Measurements from ENCODE around the gene ZNF346. TPM values are rescaled to one million over a fixed set of nuclear protein-coding genes. Genes with fewer than 3 reads are reported as not detected.
"Not testable (repeated sequence)": the region's sequence is repeated elsewhere in the genome, so short reads cannot be mapped to it uniquely, and the experiment has no call there.

The ZNF346 gene, protein sequence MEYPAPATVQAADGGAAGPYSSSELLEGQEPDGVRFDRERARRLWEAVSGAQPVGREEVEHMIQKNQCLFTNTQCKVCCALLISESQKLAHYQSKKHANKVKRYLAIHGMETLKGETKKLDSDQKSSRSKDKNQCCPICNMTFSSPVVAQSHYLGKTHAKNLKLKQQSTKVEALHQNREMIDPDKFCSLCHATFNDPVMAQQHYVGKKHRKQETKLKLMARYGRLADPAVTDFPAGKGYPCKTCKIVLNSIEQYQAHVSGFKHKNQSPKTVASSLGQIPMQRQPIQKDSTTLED
- 14.2 and 17.3 TPM in 2 replicates for total RNA-seq

DNA sequence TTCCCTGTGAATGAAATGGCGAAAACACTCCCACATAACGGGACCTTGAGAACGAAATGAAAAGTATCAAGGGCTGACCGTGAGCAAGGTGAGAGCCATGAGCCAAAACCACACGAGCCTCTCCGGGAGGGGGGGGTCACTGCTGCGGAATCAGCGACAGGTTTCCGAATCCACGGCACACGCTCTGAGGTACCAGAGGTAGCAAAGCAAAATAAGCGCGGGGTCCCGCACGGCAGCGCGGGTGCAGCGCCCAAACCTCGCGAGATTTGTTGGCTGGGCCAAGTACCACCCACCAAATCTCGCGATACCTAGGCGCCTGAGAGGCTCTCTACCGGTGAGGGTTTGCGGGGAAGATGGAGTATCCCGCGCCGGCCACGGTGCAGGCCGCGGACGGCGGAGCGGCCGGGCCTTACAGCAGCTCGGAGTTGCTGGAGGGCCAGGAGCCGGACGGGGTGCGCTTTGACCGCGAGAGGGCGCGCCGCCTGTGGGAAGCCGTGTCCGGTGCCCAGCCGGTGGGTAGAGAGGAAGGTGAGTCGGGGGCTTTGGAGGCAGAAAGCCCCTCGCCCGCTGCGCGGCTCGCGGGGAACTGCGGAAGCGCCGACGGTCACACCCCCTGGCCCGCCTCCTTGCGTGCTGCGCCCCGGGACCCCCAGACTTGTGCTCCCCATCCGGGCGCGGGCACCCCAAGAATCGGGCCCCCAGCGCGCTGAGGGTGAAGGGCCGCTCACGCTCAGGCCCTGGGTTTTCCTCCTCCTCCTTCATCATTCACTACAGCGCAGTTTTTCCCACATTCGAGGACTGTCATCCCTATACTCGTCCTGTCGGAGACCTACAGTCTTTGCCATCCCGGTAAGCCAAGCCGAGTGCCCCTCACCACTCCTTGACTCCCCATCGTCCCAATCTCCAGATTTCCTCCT lies at the start of gene ZNF346:
TSS of gene ZNF346 (plus strand) at position 311 of the 917 bp plus-strand sequence. CDS start at position 354, 43 bp downstream.
- DNase-seq (ENCODE audit: low read depth in 2 of 2), result peak; percentile 93 to 95

DNA sequence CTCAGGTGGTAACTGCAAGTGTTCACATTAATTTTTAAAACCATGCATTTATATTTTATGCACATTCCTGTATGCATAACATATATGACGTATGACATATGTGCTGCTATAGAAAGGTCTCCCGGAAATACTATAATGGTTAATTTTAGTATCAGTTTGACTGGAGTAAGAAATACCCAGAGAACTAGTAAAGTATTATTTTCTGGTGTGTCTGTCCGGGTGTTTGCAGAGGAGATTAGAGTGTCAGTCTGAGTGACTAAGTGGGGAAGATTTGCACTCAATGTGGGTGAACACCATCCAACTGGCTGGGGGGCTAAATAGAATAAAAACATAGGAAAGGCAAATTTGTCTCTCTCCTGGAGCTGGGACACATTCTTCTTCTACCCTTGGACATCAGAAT lies 42.8 kb upstream of the ZNF346 start:
- no peak for DNase-seq (ENCODE audit: low read depth in 2 of 2)

DNA sequence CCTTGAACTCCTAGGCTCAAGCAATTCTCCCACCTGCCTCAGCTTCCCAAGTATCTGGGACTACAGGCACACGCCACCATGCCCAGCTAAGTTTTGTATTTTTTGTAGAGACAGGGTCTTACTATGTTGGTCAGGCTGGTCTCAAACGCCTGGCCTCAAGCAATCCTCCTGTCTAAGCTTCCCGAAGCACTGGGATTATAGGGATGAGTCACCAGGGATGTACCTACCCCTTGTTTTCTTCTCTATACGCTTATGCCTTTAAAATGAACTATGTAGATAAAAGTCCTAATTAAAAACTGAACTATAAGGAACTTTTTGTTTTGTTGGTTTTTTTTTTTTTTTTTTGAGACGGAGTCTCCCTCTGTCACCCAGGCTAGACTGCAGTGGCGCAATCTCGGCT lies 41.7 kb upstream of the ZNF346 start:
- DNase-seq (ENCODE audit: low read depth in 2 of 2), result no peak

DNA sequence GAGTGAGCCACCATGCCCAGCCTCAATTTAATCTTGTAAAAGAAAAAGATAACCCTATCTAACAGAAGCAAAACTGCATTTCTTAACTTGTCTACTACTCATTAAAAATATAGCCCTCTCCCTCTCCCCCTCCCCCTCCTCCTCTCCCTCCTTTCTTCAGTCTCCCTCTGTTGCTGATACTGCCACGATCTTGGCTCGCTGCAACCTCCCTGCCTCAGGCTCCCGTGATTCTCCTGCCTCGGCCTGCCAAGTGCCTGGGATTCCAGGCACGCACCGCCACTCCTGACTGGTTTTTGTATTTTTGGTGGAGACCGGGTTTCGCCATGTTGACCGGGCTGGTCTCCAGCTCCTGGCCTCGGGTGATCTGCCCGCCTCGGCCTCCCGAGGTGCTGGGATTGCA lies 39.4 kb upstream of the ZNF346 start:
- not testable (repeated sequence) for DNase-seq (ENCODE audit: low read depth in 2 of 2)

DNA sequence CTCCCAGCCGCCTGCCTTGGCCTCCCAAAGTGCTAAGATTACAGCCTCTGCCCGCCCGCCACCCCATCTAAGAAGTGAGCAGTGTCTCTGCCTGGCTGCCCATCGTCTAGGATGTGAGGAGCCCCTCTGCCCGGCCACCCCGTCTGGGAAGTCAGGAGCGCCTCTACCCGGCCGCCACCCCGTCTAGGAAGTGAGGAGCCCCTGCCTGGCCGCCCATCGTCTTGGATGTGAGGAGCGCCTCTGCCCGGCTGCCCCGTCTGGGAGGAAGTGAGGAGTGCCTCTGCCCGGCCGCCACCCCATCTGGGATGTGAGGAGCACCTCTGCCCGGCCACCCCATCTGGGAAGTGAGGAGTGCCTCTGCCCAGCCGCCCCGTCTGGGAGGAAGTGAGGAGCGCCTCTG lies 38.9 kb upstream of the ZNF346 start:
- not testable (repeated sequence) for DNase-seq (ENCODE audit: low read depth in 2 of 2)

DNA sequence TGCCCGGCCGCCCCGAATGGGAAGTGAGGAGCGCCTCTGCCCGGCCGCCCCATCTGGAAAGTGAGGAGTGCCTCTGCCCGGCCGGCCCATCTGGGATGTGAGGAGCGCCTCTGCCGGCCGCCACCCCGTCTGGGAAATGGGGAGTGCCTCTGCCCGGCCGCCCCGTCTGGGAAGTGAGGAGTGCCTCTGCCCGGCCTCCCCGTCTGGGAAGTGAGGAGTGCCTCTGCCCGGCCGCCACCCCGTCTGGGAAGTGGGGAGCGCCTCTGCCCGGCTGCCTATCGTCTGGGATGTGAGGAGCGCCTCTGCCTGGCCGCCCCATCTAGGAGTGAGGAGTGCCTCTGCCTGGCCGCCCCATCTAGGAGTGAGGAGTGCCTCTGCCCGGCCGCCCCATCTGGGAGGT lies 38.3 kb upstream of the ZNF346 start:
- DNase-seq (ENCODE audit: low read depth in 2 of 2), result not testable (repeated sequence)

DNA sequence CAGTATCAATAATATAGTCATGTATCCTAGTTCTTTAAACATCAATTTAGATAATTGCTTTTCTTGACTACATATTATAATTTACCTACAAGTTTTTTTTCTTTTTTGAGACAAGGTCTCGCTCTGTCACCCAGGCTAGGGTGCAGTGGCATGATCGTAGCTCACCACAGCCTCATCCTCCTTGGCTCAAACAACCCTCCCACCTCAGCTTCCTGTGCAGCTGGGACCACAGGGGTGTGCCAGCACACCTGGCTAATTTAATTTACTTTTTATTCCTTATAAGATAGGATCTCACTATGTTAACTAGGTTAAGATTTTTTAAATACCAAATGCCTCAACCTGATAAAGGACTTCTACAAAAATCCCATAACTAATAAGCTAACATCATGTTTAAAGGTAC lies 37.0 kb upstream of the ZNF346 start:
- no peak for DNase-seq (ENCODE audit: low read depth in 2 of 2)

DNA sequence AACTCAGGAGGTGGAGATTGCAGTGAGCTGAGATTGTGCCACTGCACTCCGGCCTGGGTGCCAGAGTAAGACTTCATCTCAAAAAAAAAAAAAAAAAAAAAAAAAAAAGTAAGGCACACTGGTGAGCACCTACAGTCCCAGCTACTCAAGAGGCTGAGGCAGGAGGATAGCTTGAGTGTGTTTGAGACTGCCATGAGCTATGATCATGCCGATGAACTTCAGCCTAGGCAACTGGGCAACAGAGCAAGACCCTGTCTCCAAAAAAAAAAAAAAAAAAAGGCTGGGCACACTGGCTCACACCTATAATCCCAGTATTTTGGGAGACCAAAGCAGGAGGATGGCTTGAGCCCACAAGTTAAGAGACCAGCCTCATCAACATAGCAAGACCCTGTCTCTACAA lies 36.2 kb upstream of the ZNF346 start:
- DNase-seq (ENCODE audit: low read depth in 2 of 2), result no peak

DNA sequence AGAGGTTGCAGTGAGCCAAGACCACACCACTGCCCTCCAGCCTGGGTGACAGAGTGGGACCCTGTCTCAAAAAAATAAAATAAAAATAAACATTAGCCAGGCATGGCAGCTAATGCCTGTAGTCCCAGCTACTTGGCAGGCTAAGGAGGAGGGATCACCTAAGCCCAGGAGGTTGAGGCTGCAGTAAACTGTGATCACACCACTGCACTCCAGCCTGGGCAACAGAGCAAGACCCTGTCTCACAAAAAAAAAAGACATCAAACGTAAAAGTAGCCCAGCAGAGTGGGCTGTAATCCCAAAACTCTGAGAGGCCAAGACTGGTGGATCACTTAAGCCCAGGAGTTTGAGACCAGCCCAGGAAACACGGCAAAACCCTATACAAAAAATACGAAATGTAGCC lies 34.9 kb upstream of the ZNF346 start:
- DNase-seq (ENCODE audit: low read depth in 2 of 2), result no peak

DNA sequence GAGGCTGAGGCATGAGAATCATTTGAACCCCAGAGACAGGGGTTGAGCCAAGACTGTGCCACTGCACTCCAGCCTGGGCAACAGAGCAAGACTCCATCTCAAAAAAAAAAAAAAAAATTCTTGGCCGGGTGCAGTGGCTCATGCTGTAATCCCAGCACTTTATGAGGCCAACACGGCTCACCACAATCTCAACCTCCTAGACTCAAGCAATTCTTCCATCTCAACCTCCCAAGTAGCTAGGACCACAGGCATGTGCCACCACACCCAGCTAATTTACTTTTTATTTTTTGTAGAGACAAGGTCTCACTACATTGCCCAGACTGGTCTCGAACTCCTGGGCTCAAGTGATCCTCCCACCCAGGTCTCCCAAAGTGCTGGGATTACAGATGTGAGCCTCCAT lies 29.4 kb upstream of the ZNF346 start:
- not testable (repeated sequence) for DNase-seq (ENCODE audit: low read depth in 2 of 2)

DNA sequence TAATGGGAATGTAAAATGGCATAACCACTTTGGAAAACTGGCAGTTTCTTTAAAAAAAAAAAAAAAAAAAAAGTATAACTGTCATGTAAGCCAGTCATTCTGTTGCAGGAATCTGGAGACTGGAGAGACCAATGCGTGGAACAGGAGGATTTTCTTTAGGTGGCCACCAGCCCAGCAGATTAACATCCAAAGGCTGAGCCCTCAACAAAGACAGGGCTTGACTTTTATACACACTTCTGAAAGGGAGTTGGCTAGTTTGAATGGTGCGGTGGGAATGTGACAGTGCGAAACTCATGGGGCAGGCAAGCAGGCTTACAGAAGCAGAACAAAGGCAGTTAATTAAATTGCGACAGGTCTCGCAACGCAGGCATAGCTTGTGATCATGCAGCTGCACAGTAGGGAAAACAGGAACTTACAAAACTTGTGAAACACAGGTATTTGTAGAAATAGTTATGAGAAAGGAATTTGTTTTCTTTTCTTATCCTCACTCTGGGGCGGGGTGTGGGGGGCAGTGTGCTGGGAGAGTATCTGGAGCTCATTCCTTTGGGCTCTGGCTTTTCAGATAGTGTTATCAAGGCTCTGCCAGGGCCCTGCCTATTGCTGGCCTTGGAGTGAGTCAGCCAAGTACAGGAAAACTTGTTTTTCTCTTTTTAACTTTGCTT lies 27.9 kb upstream of the ZNF346 start:
- DNase-seq (ENCODE audit: low read depth in 2 of 2), result peak; percentile 82 to 94

DNA sequence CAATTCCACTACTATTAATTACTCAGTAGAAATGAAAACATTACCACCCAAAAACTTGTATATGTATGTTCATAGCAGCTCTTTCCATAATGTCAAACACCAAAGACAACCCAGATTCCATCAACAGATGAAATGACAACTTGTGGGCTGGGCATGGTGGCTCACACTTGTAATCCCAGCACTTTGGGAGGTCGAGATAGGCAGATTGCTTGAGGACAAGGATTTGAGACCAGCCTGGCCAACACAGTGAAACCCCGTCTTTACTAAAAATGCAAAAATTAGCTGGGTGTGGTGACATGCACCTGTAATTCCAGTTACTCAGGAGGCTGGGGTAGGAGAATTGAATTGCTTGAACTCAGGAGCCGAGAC lies 27.4 kb upstream of the ZNF346 start:
- no peak for DNase-seq (ENCODE audit: low read depth in 2 of 2)

DNA sequence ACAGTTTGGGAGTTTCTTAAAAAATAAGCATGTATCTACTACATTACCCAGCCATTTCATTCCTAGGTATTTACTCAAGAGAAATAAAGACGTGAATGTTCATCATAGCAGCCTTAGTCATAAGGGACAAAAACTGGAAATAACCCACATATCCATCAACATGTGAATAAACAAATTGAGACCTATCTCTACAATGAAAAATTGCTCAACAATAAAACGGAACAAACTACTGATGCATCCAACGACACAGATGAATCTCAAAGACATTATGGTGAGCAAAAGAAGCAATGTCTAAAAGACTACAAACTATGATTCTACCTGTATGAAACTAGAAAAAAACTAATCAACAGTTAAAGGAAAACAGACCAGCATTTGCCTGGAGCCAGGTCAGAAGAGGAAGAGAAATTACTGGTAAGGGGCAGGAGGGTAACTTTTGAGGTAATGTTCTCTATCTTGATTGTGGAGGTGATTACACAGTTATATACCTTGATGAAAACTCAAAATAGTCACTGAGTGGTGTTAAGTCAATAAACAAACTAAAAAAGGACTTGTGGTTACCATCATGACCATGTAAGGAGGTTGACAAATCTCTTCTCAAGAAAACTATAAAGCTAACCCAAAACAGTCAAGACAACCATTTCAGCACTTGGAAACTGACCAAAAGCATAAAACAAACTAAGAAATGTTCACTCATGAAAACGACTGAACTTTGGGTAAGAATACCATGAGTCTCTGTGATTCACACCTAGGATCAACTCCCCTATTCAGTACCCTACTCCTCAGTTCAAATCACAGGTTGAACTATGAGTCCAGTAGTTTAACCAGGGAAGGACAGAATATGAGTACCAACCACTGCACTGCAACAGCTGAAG lies 26.4 kb upstream of the ZNF346 start:
- DNase-seq (ENCODE audit: low read depth in 2 of 2), result peak; percentile 55 to 74

DNA sequence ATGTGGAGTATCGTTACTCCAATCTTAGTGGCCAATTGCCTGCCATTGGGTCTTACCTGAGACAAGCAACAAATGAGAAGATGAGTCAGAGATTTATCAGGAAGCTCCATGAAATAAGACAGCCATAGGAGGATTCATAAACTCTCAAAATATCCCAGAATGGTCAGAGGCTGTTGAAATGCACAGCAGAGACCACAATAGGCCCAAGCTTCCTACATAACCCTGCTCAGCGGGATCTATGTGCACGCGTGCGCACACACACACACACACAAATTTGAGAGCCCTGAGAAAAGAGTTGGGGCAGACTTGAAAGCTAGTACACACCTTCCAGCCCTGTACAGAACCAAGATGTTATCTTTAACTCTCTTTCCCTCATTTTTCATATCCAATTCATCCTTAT lies 25.7 kb upstream of the ZNF346 start:
- DNase-seq (ENCODE audit: low read depth in 2 of 2), result no peak

DNA sequence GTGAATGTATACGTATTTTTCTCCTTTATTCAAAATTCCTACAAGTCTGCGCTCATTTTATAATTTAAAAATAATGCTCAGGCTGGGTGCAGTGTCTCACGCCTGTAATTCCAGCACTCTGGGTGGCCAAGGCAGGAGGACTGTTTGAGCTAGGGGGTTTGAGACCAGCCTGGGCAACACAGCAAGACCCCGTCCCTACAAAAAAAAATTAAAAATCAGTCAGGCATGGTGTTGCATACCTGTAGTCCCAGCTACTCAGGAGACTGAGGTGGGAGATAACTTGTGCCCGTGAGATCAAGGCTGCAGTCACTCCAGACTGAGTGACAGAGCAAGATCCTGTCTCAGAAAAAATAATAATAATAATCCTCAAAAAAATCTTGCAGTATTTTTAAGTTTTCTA lies 23.7 kb upstream of the ZNF346 start:
- DNase-seq (ENCODE audit: low read depth in 2 of 2), result no peak

DNA sequence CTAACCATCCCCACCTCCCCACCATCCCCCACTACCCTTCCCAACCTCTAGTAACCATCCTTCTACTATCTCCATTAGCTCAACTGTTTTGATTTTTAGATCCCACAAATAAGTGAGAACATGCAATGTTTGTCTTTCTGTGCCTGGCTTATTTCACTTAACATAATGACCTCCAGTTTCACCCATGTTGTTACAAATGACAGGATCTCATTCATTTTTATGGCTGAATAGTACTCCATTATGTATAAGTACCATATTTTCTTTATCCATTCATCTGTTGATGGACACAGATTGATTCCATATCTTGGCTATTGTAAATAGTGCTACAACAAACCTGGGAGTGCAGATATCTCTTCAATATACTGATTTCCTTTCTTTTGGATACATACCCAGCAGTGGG lies 23.0 kb upstream of the ZNF346 start:
- DNase-seq (ENCODE audit: low read depth in 2 of 2), result not testable (repeated sequence)

DNA sequence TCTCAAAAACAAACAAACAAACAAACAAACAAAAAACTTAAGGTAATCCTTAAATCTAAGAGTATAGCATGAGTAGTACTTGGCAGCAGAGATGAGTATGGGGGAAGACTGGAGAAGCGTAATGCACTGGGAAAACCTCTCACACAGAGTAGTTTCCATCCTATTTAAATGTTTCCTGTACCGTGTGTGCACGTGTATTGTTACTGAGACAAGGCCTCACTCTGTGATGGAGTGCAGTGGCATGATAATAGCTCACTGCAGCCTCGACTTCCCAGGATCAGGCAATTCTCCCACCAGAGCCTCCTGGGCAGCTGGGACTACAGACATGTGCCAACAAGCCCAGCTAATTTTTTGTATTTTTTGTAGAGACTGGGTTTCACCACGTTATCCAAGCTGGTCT lies 18.8 kb upstream of the ZNF346 start:
- DNase-seq (ENCODE audit: low read depth in 2 of 2), result peak; percentile 14 to 79

DNA sequence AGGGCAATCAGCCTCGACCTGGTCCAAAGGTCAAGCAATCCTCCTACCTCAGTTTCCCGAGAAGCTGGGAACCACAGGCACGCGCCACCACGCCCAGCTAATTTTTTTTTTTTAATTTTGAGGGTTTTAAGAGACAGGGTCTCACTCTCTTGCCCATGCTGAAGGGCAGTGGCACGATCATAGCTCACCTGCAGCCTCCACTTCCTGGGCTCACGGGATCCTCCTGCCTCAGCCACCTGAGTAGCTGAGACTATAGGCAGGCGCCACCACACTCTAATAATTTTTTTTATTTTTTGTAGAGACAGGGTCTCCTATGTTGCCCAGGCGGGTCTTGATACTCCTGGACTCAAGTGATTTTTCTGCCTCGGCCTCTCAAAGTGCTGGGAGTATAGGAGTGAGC lies 17.5 kb upstream of the ZNF346 start:
- DNase-seq (ENCODE audit: low read depth in 2 of 2), result no peak

DNA sequence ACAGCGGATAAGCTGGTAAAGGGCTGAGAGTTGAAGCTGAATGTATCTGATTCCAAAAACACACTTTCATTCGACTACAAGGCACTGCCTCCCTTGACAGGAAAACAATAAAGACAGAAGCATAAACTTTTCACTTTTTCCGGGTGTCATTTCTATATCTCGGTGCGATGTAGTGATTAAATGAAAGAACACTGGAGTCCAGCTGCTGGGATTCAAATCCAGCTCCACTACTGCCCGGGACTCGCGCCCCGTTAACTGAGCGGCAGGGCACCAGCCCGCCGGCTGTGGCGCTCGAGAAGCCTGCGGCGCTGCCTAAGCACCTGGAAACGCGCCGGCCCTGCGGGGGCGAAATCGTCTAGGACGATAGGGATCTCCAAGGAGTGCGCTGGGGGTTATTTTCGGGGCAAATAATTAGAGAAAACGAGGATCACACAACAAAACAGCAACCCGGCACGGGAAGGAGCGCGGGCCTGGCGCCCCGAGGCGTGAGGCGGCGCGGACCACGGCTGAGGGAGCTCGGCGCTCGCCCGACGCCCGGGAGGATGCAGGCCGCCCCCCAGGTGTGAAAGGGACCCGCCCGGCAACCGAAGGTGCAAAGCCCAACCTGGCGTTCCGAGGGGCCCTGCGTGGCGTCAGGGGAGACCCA lies 16.8 kb upstream of the ZNF346 start:
- peak; percentile 74 to 82 for DNase-seq (ENCODE audit: low read depth in 2 of 2)

DNA sequence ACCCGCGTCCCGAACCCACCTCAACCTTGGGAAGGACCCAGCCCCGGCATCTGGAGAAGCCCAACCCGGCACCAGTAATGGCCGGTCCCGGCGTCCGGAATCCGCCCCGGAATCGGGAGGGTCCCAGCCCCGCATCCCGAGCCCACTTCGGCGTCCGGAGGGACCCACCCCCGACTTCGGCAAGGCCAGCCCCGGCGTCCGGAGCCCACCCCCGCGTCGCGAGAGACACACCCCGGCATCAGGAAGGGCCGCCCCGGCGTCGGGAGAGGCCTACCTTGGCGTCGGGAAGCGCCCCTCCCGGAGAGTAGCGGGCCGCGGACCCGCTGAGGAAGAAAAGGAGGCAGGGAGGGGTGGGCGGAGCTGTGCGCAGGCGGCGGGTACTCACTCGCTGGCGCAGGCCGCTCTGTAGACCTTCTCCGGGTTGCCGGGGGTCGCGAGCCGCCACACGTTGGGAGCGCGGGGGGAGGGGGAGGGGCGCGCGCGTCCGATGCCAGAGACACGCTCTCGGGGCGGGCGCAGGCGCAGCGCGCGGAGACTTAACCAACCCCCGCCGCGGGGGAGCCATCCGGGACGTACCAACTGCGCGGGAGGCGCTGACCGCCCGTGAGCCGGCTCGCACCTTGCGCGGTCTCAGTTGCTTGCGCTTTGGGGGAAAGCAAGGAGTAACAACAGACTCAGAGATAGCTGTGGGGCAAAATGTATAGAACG lies 16.1 kb upstream of the ZNF346 start, which contains the start of gene UIMC1:
TSS of gene UIMC1 (minus strand) at position 515 of the 708 bp plus-strand sequence. CDS start 24,164 bp downstream, outside the sequence.
- peak; percentile 95 to 97 for DNase-seq (ENCODE audit: low read depth in 2 of 2)
